Activated gamma-delta T cell treated with Interleukin-2 at 50 U/mL for 16 hours (primary cell): ENCODE measurements around the gene PARS2.

Experiments
- DNase-seq: peaks from one replicate; pipeline ENCODE4 v3.0.0-alpha.2; 2020

Gene PARS2

DNA sequence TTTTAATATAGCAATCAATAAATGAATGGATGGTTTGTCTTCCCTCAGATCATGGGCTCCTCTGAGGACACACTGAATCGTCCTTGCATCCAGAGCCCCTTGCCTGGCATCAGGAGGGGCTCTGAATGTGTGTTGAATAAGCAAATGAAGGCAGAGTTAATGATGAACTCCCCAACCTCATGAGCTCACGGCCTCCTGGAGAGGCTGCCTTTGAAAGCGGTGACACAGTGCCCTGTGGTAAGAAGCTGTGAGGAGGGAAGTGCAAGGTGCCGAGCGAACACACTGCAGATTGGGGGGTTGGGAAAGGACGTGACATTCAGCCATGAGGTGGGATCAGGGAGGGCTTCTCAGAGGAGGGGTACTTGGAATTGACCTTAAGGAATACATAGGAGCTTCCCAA is 3.2 kb upstream of the PARS2 start:
- DNase-seq: no peak

- no peak for DNase-seq
Measured at GRCh38 chr1:54766726-54767125, 2.4 kb upstream of the PARS2 start.

GRCh38 chr1:54764922-54765561 is 719 bp upstream of the PARS2 start:
- DNase-seq: no peak

- no peak for DNase-seq
Measured at GRCh38 chr1:54763816-54764132, 549 bp downstream of the PARS2 start.

DNA sequence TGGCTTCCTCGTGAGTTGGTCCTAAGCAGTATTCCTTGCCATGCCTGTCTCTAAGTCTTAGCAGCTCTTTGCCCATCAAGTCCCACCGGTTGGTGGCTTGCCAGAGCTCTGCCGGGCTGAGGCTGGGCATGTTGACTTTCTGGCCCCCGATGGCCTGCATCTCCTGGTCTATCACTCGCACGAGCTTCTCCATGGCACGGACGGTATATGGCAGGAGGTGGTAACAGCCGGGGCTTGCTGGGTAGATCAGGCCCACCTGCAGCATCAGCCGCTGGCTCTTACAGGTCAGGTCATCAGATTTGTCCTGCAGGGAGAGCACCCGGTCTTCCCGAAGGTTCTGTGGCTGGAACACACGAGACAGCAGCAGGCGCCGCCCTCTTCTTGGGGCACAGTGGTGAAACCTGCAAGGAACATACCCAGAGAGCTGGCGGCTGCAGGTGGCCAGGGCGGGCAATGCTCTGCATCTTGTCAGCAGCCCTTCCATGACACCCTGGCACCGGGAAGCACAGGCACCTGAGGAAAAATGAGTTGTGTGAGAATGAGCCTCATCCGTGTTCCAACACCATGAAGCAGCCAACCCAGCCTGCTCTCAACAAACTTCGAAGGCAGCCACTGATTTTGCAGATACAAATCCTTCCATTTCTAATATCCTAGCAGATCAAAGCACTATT is 5.5 kb downstream of the PARS2 start:
- no peak for DNase-seq

- DNase-seq: no peak
Measured at GRCh38 chr1:54757833-54758232, 6.5 kb downstream of the PARS2 start.

GRCh38 chr1:54754486-54755285 is 9.6 kb downstream of the PARS2 start:
- DNase-seq: no peak

GRCh38 chr1:54754045-54754444 is 10.3 kb downstream of the PARS2 start:
- no peak for DNase-seq

DNA sequence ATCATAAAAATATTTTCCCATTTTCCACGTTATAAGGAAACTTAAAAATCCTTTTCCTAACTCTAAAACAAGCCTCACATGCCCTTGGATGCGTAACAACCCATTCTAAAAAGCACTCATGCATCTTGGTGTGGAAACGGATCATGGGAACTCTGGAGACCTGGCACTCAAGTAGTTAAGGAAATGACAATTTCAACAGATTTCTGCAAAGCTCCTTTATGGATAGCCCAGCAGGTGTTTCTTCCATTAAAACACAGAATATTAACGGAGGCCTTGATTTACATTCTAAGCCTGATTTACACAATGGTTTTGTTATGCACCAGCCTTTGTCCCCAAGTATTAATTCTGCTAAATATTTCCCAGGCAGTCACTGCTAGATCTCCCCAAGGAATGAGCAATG is 12.9 kb downstream of the PARS2 start:
- no peak for DNase-seq

DNA sequence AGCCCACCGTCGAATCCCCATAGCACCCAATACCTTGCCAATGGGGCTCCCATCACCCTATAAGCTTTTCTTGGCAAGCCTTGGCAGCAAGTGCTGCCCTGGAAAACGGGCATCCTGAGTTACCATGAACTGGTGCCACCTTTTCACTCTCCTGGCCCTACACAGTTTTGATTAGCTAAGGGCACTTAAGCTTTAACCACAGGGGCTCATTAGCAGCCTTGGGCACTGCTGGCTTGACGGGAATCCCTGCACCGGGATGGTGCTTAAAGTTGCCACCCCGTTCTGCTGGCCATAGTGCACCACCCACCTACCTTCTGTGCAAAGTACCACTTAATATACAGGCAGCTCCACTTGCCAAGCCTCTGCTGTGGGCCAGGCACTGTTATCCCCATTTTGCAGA is 13.7 kb downstream of the PARS2 start:
- no peak for DNase-seq

GRCh38 chr1:54748094-54748835 is 16.1 kb downstream of the PARS2 start:
- DNase-seq: no peak

GRCh38 chr1:54745864-54746263 is 18.5 kb downstream of the PARS2 start:
- no peak for DNase-seq

DNA sequence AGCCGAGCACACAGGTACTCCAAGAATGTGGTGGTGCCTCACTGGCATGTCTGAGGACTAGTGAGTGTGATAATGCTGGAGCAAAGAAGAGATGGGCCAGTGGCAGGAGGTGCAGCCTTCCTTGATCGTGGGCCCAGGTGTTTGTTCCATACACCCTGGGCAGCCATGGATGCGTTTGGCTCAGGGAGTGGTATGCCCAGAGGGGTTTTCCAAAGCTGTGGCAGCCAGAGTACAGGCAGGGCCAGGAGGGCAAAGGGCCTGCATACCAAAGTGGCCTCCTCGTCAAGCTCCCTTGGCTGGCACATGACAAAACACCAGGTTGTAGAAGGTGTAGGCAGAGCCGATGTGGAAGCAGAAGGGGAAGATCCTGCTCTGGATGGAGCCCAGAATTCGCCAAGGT is 19.0 kb downstream of the PARS2 start:
- no peak for DNase-seq

- no peak for DNase-seq
Measured at GRCh38 chr1:54744696-54745095, 19.6 kb downstream of the PARS2 start.

DNA sequence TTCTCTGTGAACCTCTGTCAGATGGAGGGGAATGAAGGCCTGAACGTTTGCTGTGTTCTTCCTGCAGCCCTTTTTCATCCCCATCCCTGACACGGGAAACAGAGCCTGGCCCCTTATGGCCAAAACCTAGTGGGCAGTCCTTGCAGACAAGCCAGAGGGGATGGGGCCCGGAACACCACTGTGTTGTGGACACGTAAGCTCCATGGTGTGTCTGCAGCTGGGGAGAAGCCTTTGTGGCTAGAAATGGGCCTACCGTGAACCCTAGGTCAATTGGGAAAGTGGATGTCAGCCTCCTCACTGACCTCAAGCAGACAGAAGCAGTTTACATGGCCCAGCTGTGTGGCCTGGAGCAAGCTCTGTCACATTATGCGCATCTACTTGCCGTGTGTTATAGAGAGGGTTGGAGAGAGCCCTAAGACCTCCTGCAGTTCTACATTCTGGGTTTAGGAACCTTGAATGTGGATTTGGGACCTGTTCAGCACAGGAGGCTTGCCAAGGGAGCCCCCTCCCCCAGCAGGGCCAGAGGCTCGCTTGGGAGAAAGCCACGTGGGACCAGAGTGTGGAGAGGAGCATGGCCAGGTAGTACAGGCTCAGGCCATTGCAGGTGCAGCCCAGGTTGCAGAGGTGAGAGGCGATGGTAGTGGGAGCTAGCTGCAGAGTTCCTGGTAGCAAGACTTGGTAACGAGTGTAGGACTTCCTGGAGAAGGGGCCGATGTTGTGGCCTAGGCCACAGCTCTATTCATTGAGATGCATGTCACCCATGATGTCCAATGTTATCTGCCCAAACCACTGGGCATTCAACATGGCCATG is 20.7 kb downstream of the PARS2 start:
- no peak for DNase-seq

DNA sequence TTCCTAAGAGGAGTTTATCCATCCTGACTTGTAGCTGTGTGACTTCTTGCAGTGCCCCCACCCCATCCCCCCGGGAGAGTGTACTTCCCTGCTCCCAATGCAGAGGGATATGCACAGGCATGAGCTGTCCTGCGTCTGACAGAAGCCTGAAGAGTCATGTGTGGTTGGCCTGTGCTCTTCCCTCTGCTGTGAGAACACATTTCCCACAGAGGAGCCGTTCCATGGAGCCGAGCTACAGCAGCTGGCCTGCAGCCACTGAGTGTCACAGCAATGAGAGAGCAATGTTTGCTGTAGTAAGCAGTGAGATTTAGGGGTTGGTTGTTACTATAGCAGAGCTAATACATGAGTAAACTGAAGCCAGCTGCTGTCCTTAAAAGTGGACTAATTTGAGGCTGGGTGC is 22.0 kb downstream of the PARS2 start:
- no peak for DNase-seq

DNA sequence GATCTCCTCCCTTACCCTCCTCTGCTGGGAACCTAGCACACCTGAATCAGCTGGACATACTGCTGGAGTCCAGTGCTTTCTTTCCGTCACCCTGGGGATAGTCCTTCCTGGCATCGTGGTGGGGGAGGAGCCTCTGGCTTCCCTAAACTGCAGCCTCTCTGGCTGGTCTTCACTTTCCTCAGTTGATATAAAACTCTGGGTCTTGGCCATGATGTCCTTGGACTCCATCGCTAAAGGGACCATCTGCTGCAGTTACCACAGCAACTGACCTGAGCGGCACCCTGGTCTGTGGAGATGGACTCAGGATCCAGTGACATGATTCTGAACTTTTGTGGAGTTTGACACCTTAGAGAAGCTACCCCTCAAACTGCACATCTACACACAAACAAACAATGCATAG is 22.8 kb downstream of the PARS2 start:
- DNase-seq: no peak

DNA sequence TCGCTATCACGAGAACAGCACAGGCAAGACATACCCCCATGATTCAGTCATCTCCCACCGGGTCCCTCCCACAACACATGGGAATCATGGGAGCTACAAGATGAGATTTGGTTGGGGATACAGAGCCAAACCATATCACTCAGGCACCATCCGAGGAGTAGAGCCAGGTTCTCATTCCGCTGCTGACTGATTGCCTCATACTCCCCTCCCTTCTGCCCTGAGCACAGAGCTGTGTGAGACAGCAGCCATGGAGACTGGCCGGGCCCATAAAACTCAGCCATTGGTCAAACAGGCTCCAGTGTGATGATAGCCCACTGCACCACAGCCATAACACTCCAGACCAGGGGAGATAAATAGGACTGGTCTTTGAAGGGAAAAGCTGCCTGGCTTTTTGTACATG is 26.1 kb downstream of the PARS2 start:
- no peak for DNase-seq

- no peak for DNase-seq
Measured at GRCh38 chr1:54736685-54737084, 27.6 kb downstream of the PARS2 start.

GRCh38 chr1:54728027-54728426 is 36.3 kb downstream of the PARS2 start:
- no peak for DNase-seq

DNA sequence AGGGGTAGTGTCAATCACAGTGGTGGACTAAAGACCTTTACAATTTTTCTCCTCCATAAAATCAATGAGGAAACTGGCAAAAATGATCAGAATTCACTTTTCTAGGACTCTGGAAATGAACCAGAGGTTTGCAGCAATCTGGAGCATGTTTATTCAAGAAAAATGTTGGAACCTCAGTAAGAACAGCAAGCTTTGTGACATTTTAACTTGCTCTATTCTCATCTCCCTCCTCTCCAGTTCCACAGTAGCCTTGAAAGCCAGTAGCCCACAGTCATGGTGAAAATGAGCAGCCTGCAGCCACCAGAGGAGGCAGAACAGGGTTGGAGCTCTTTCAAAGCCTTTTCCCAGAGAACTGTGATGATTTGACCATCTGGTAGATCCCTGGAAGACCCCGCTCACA is 39.6 kb downstream of the PARS2 start:
- no peak for DNase-seq

DNA sequence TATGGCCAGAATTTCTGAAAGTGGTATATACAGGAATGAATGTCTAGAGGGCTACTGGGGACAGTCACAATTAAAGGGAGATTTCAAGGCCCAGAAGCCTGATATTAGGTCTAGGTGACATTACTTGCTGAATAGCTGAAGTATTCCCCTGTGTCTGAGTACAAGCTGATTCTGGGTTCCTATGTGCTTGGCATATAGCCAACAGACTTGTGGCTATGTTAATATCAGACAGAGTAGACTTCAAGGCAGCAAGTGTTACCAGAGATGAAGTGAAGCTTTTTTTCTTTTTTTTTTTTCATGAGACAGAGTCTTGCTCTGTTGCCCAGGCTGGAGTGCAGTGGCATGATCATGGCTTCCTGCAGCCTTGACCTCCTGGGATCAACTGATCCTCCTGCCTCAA is 40.3 kb downstream of the PARS2 start:
- no peak for DNase-seq

- no peak for DNase-seq
Measured at GRCh38 chr1:54721719-54722118, 42.6 kb downstream of the PARS2 start.
